ENCODE data around the gene PIM2.
"Not testable (repeated sequence)": the region's sequence is repeated elsewhere in the genome, so short reads cannot be mapped to it uniquely, and the experiment has no call there.

Gene PIM2

GRCh38 chrX:48905090-48905790 is 13.6 kb downstream of the PIM2 start:
- no peak for DNase-seq (ENCODE audit: low spot score)

- DNase-seq (ENCODE audit: low spot score): no peak
Measured at GRCh38 chrX:48904626-48905025, 14.2 kb downstream of the PIM2 start.

- no peak for DNase-seq (ENCODE audit: low spot score)
Measured at GRCh38 chrX:48904180-48904579, 14.6 kb downstream of the PIM2 start.

GRCh38 chrX:48903290-48903689 is 15.5 kb downstream of the PIM2 start:
- DNase-seq (ENCODE audit: low spot score): no peak

- no peak for DNase-seq (ENCODE audit: low spot score)
Measured at GRCh38 chrX:48902776-48903175, 16.0 kb downstream of the PIM2 start.

GRCh38 chrX:48902135-48902534 is 16.7 kb downstream of the PIM2 start:
- DNase-seq (ENCODE audit: low spot score): no peak

GRCh38 chrX:48901069-48901468 is 17.8 kb downstream of the PIM2 start:
- DNase-seq (ENCODE audit: low spot score): no peak

GRCh38 chrX:48899078-48899410 is 19.8 kb downstream of the PIM2 start:
- DNase-seq (ENCODE audit: low spot score): no peak

- DNase-seq (ENCODE audit: low spot score): peak; percentile 91
Measured at GRCh38 chrX:48897625-48898306, 21.1 kb downstream of the PIM2 start, which contains the start of the genes PQBP1 and TIMM17B. PQBP1 (plus strand) TSS chrX:48897930; CDS start chrX:48898510, 580 bp downstream. TIMM17B (minus strand) TSS chrX:48897768; CDS start chrX:48897749, 19 bp downstream.

- peak; percentile 71 for DNase-seq (ENCODE audit: low spot score)
Measured at GRCh38 chrX:48897157-48897624, 21.6 kb downstream of the PIM2 start.

- no peak for DNase-seq (ENCODE audit: low spot score)
Measured at GRCh38 chrX:48896611-48897011, 22.2 kb downstream of the PIM2 start.

- DNase-seq (ENCODE audit: low spot score): no peak
Measured at GRCh38 chrX:48894891-48895290, 23.9 kb downstream of the PIM2 start.

GRCh38 chrX:48893556-48894348 is 25.1 kb downstream of the PIM2 start:
- DNase-seq (ENCODE audit: low spot score): no peak

GRCh38 chrX:48892896-48893295 is 25.9 kb downstream of the PIM2 start:
- no peak for DNase-seq (ENCODE audit: low spot score)

GRCh38 chrX:48891402-48892288 is 27.2 kb downstream of the PIM2 start:
- DNase-seq (ENCODE audit: low spot score): peak; percentile 61

GRCh38 chrX:48890934-48891401 is 27.9 kb downstream of the PIM2 start:
- DNase-seq (ENCODE audit: low spot score): no peak

GRCh38 chrX:48890296-48890925 is 28.4 kb downstream of the PIM2 start:
- no peak for DNase-seq (ENCODE audit: low spot score)

- DNase-seq (ENCODE audit: low spot score): not testable (repeated sequence)
Measured at GRCh38 chrX:48886586-48886985, 32.2 kb downstream of the PIM2 start.

GRCh38 chrX:48883729-48884128 is 35.1 kb downstream of the PIM2 start:
- no peak for DNase-seq (ENCODE audit: low spot score)

GRCh38 chrX:48876944-48877343 is 41.9 kb downstream of the PIM2 start:
- DNase-seq (ENCODE audit: low spot score): not testable (repeated sequence)

- not testable (repeated sequence) for DNase-seq (ENCODE audit: low spot score)
Measured at GRCh38 chrX:48872017-48872416, 46.8 kb downstream of the PIM2 start.

All from LoVo (cell line).